Bronchial epithelial cell (primary cell): ENCODE measurements around the gene GLRX2. TPM values are rescaled to one million over a fixed set of nuclear protein-coding genes. Genes with fewer than 3 reads are reported as not detected.

ENCODE experiments used
- DNase-seq: peaks from one replicate; pipeline ENCODE4 v3.0.0-alpha.2; 2010; ENCODE audit warnings: low read depth
- FAIRE-seq: peaks from 2 replicates; lab custom pipeline; 2011; peaks lifted over from hg19 to GRCh38; lab: Jason Lieb, UNC
- H3K27me3 ChIP-seq: 2 replicates; pipeline ENCODE4 v1.5.1; 2011; ENCODE audit warnings: low read length; ENCODE audit not compliant: control insufficient read depth, insufficient read depth
- H3K36me3 ChIP-seq: 2 replicates; pipeline ENCODE4 v1.5.1; 2011; ENCODE audit warnings: low read length; ENCODE audit not compliant: control insufficient read depth, insufficient read depth
- H3K4me3 ChIP-seq: 2 replicates; pipeline ENCODE4 v1.5.1; 2011; ENCODE audit warnings: mild to moderate bottlenecking, low read depth, low read length, control low read depth
- CTCF ChIP-seq: IDR thresholded peaks from 2 replicates; pipeline ENCODE4 v1.5.1; 2011; ENCODE audit warnings: mild to moderate bottlenecking, moderate library complexity, low read length, control low read depth, inconsistent platforms; ENCODE audit not compliant: insufficient read depth, severe bottlenecking
- total RNA-seq: library from RNA; depleted of rRNA; stranded (reverse); fragments of >200 nt; gene quantifications from 2 replicates; pipeline ENCODE4 v1.2.1, GENCODE V29; 2014

The GLRX2 gene
- total RNA-seq, 1 donor from 2014 or later = 5.0 TPM

- FAIRE-seq = peak; percentile 23
- DNase-seq = peak; percentile 99
Observed at GRCh38 chr1:193115629-193116227, 10.5 kb upstream of the GLRX2 start.

DNA sequence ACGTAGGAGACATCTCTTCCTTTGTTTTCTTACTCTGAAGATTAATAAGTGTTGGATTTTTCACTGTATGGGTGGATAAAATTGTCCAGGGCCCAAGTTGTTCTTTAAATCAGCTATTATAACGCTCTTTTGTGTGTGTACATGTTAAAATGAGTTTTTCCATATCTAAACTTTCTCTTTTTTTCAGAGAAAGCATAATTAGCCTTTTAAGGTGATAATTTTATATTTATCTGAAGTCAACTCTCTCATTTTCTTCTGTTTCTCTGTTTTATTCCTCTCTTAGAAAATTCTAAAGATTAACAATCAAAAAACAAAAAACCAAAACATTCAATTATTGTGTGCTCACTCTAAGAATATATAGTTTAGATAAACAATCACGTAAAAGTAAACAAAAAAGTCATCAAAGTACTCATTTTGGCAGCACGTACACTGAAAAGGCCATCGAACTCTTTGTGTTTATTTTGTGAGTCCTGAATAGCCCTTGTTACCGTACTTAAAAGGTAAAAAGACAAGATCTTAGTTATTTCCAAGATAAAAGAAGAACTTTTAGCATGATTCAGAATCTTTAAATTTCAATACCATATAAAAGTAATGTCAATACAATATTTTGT lies 9.4 kb upstream of the GLRX2 start:
- no peak for DNase-seq
- no peak for FAIRE-seq
- no peaks in the 10 kb centered on the region for H3K36me3 ChIP-seq
- no peaks in the 10 kb centered on the region for H3K27me3 ChIP-seq
- no peak overlapping the region for H3K4me3 ChIP-seq
- TF ChIP-seq CTCF = no peak

More at GRCh38 chr1:193115629-193116227, 10.5 kb upstream of the GLRX2 start:
- Histone ChIP-seq H3K27me3 (no peaks in the 10 kb centered on the region), H3K4me3 (no peak overlapping the region), H3K36me3 (no peaks in the 10 kb centered on the region)
- TF ChIP-seq CTCF = no peak

- Histone ChIP-seq H3K36me3 (no peaks in the 10 kb centered on the region), H3K27me3 (no peaks in the 10 kb centered on the region), H3K4me3 (no peak overlapping the region)
- DNase-seq (no peak), FAIRE-seq (no peak)
- no peak for TF ChIP-seq CTCF
Observed at GRCh38 chr1:193113992-193114332, 8.7 kb upstream of the GLRX2 start.

- H3K27me3 ChIP-seq = no peaks in the 10 kb centered on the region
- no peak overlapping the region for H3K4me3 ChIP-seq
- no peaks in the 10 kb centered on the region for H3K36me3 ChIP-seq
- no peak for TF ChIP-seq CTCF
- FAIRE-seq (no peak), DNase-seq (no peak)
Observed at GRCh38 chr1:193113258-193113991, 8.2 kb upstream of the GLRX2 start.

DNA sequence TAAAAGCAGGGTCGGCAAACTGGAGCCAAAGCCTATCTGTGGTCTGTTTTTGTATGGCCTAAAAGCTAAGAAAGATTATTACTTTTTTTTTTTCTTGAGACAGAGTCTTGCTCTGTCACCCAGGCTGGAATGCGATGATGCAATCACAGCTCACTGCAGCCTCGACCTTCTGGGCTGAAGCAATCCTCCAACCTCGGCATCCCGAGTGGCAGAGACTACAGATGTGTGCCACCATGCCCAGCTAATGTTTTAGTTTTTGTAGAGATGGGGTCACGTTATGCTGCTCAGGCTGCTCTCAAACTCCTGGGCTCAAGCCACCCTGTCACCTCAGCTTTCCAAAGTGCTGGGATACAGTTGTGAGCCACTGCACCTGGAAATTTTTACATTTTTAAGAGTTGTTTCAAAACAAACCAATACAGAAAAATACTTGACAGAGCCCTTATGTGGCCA lies 6.5 kb upstream of the GLRX2 start:
- DNase-seq (peak; percentile 76), FAIRE-seq (no peak)
- TF ChIP-seq CTCF = no peak
- H3K27me3 ChIP-seq = no peaks in the 10 kb centered on the region
- H3K36me3 ChIP-seq = no peaks in the 10 kb centered on the region
- no peak overlapping the region for H3K4me3 ChIP-seq
